GM18507 (cell line): Measurements from ENCODE around the gene HADHA.

Experiments used
- DNase-seq: peaks from one replicate; pipeline ENCODE4 v3.0.0; 2011; ENCODE audit warnings: low read depth; ENCODE audit not compliant: insufficient read length; ENCODE audit errors: extremely low spot score
- FAIRE-seq: peaks from 2 replicates; lab custom pipeline; 2011; peaks lifted over from hg19 to GRCh38; lab: Jason Lieb, UNC

The HADHA gene

GRCh38 chr2:26162963-26163362, 81.5 kb downstream of the HADHA start:
- DNase-seq (no peak), FAIRE-seq (no peak)

GRCh38 chr2:26161926-26162325, 82.5 kb downstream of the HADHA start:
- no peak for FAIRE-seq
- no peak for DNase-seq

GRCh38 chr2:26157580-26157979, 86.9 kb downstream of the HADHA start:
- no peak for FAIRE-seq
- no peak for DNase-seq

- FAIRE-seq (no peak), DNase-seq (no peak)
Observed at GRCh38 chr2:26150243-26150642, 94.2 kb downstream of the HADHA start.

GRCh38 chr2:26148501-26148900, 95.9 kb downstream of the HADHA start:
- DNase-seq, result no peak
- no peak for FAIRE-seq

- peak; percentile 72 for FAIRE-seq
- peak; percentile 44 for DNase-seq
Observed at GRCh38 chr2:26144953-26145680, 99.3 kb downstream of the HADHA start.

GRCh38 chr2:26144031-26144430, 100.4 kb downstream of the HADHA start:
- no peak for FAIRE-seq
- no peak for DNase-seq

- no peak for FAIRE-seq
- DNase-seq, result no peak
Observed at GRCh38 chr2:26141145-26141769, 103.2 kb downstream of the HADHA start.
